Epidermal melanocyte (primary cell): ENCODE measurements around the gene MSX1.

Source experiments
- DNase-seq: peaks from one replicate; pipeline ENCODE4 v3.0.0; 2011; ENCODE audit warnings: low spot score; ENCODE audit not compliant: insufficient read length

MSX1 gene

GRCh38 chr4:4840351-4840750 is 19.1 kb upstream of the MSX1 start:
- DNase-seq, result no peak

DNA sequence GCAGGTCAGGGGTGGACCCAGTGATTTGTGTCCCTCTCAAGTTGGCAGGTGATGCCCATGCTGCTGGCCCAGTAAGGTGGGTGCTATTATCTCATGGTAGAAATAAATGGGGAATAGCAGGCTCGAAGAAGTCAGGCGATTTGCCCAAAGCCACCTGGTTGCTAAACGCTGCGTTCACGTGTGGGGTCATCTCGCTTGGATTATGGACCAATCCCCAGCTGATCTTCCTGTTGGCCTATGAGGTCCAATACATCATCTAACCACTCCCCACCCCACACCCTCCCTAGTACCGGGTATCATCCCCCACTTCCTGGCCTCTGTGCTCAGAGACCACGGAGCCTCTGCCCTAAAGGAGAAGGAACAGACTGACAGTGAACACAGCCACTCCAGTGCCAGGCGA is 18.3 kb upstream of the MSX1 start:
- DNase-seq, result no peak

DNA sequence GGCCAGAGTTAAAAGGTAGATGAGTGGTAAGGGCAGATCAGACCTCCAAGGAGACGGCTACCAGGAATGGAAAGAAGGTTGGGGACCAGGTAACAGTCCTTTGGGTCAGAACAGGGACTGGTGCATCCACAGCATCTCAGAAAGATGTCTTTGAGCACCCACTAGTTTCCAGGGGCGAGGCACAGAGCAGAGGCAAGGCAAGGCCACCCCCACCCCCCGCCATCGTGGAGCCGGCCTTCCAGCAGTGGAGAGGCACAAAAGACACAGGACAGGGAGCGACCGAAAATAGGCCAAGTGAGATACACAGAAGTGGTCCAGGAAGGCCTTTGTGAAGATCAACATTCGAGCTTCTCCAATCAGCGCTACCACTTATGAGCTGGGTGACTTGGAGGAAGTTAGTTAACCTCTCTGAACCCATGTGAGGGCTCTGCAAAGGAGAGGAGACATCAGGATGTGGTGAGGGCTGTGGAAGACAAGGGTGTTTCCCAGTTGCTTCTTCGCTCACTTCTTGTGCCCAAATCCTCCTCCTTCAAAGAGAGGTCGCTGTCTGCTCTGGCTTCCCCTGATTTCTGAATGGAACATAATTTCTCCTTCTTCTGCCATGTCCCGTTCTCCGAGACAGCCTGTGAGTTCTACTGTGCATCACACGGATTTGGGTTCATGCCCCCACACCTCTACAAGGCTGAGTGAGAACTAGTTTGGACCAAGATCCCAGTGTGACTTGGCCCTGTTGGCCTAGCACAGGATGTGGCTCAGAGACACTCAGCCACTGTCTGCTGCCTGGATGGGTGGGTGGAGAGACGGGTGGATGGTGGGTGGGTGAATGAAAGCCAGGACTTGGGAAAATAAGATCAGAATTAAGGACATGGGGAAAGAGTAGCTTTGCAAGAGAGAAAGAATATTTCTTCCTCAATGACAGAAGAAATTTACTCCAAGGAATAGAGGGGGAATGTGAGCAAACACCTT is 16.7 kb upstream of the MSX1 start:
- no peak for DNase-seq

GRCh38 chr4:4843635-4844291 is 15.7 kb upstream of the MSX1 start:
- no peak for DNase-seq

GRCh38 chr4:4845027-4845426 is 14.4 kb upstream of the MSX1 start:
- no peak for DNase-seq

DNA sequence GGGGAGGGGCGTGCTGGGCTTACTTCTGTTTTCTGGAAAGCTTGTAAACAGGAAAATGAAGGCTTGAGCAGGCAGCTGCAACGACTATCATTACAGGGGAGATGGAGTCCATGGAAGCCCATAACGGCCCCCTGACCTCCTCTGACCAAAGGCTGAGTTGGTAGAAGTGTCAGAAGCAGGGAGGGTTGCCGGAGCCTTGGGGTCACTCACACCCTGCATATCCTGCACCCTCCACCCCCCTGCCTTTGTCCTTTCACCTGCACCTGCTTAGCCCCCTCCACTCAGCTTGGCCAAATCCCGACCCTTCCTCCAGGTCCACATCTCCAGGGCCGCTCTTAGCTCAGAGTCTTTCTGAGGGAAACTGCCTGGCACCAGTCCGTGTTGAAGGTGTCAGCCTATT is 12.5 kb upstream of the MSX1 start:
- DNase-seq, result no peak

- DNase-seq, result no peak
These were observed 10.9 kb upstream of the MSX1 start for GRCh38 chr4:4848540-4848939.

DNA sequence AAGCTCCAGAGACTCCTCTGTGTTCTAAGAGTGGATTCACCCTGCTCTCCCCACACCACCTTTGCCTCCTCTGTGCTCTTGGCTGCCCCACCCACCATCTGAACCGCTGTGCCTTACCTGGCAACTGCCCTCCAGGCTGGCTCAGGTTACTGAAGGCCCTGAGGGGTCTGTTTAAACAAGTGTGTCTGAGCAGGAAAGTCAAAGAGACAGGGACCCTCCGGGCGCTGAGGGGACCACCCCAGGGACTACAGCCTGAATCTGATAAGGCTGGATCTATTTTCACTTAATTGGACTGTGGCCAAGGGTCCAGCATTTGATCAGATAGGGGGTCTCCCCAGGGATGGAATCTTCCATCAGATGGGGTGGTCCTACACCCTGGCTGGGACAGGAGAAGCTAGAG is 10.4 kb upstream of the MSX1 start:
- DNase-seq, result no peak

DNA sequence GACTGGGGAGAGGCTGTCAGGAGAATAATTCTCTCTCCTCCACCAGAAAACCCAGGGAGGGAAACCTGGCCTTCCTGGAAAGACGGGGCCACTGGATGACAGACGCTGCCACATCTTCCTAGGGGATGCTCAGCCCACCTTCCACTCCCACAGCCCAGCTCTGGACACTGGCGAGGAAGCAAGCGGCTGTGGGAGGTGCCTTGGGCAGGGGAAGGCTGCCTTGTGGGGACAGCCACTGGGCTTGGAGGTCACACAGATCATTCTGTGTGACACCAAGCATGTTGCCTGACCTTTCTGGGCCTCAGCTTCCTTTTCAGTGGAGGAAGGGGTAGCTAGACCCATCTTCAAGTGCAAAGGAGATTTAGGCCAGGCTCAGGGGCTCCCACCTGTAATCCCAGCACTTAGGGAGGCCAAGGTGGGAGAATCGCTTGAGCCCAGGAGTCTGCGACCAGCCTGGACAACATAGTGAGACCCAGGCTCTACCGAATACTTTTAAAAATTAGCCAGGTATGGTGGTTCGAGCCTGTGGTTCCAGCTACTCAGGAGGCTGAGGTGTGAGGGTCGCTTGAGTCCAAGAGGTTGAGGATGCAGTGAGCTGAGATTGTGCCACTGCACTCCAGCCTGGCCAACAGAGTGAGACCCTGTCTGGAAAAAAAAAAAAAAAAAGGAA is 9.8 kb upstream of the MSX1 start:
- no peak for DNase-seq

DNA sequence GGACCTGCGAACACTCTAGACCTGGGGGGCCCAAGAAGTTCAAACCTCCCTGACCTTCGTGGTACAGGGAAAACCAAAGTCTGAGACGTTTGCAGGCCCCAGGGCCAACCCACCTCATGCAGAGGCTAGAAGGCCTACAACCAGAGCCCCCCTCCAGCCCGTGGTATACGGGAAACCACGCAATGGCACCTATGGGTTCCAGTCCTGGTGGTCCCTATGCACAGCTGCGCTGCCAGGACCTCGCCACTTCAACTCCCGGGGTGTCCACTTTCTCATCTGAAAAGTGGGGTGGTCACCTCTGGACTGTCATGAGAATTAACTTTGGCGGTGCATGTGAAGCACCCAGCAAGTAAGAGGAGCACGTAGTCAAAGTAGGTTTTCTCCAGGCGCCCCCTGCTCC is 8.4 kb upstream of the MSX1 start:
- DNase-seq, result no peak

DNA sequence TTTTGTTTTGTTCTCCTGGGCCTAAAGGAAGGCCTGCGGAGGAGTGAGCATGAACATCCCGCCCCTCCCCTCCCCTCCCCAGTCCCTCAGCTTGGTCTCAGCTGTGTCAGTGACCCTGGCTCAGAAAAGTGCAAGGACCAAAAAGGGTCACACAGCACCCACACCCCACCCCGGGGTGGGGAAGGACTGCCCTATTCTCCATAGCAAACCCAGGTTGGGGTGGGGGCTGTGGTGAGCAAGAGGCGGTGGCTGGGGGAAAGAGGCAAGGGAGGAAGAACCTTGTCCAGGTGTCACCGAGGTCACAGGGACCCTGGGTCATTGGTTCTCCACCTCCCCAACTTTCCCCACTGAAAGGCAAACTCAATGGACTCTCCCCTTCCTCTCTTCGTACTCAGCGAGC is 7.6 kb upstream of the MSX1 start:
- no peak for DNase-seq

GRCh38 chr4:4852591-4853362 is 6.7 kb upstream of the MSX1 start:
- DNase-seq, result no peak

- no peak for DNase-seq
These were observed 6.1 kb upstream of the MSX1 start for GRCh38 chr4:4853371-4853823.

DNA sequence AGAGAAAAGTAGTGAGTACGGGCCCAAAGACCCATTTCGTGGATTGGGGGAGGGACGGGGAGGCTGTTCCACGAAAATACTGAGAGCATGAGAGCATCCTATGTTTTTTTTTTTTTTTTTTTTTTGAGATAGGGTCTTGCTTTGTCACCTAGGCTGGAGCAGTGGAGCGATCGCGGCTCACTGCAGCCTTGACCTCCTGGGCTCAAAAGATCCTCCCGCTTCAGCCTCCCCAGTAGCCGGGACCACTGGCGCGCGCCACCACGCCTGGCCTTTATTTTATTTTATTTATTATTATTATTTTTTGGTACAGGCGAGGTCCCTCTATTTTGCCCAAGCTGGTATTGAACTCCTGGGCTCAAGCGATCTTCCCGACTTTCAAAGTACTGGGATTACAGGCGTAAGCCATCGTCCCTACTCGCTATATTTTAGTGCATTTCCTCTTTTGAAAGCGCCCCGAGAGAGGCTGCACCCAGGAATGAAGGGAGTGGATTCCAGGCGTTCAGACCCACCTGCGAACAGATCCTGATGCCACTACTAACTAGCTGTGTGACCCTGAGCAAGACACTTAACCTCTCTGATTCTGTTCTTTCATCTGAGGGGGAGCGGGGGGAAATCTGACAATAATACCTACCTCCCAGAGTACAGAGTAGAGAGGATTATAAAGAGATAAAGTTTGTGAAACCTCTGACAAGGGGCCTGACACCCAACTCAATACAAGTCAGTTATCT is 5.4 kb upstream of the MSX1 start:
- DNase-seq, result no peak

DNA sequence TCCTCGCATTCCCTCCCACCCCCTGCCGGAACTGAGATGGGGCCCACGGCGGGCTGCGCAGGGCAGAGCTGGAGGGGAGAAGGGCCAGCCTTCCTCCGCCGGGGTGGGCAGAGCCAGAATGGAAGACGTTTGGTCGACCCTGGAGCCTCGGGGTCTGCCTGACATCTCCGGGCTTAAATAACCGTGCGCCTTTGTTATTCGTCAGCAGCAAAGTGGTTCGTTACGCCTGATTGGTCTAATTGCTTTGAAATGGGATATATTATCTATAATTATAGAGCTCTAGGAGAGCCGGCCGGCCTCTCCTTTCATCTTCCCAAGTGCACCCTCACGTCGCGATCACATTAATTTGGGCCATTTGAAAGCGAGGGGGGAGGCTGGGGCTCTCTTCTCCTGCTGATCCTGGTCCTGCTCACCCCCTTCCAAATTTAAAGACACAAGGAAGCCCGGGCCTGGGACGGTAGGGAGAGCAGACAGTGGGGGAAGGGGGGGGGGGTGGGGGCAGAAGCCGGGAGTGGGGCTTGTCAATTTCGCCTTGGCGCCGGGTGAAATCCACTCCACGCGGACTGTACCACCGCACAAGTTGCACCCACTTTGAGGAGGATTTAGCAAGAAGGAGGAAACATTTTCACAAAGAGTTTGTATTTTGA is 4.7 kb upstream of the MSX1 start:
- no peak for DNase-seq

GRCh38 chr4:4855301-4856070 is 4.0 kb upstream of the MSX1 start:
- DNase-seq, result no peak

DNA sequence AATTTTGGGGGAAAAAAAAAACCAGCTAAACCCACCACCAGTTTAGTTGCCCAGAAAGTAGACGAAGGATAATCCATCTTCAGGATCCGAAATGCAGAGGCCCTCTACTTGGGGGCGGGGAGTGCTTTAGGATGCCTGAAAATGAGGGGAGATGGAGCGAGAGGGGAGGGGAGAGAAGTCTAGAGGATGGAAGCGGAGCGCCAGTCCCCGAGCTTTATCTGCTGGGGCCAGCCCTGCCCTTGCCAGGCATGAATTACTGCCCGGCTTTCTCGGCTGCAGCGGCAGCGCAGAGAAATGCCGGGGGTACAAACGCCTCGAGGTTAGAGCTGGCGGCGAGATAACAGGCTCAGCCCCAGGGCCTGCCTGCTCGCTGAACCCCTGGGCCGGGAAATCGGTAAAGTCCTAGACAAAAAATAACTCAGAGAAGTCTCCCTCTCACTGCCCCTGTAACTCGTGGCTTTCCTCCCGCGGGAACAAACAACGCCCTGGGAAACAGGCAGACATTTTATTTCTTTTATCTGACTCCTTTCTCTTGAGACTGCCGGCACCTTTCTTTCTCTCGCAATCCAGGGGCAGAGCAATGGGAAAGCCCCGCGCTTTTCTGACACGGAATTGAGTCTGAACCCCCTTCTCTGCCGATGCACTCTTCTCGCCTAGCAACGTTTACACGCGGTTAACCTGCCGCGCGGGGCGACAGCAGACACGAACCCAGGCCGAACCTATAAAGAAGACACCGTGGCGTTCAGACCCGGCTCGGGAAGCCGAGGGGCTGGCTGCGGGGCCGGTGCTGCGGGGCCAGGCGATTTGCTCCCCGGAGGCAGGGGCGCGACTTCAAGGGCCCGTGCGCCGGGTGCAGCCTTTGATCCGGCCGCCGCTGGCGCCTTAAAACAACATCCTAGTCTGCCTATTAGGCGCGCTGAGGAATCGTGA is 3.1 kb upstream of the MSX1 start:
- no peak for DNase-seq
